Activated effector memory CD4-positive, alpha-beta T cell treated with anti-CD3 and anti-CD28 coated beads, Interleukin-2, amount 50 U/mL, for 16 hours (primary cell): ENCODE data around the gene HELB.

ENCODE experiments used
- DNase-seq: peaks from one replicate; pipeline ENCODE4 v3.0.0-alpha.2; 2020

HELB gene

GRCh38 chr12:66367015-66367667 lies 64.8 kb downstream of the HELB start:
- DNase-seq: no peak

GRCh38 chr12:66371982-66372381 lies 69.7 kb downstream of the HELB start:
- no peak for DNase-seq

GRCh38 chr12:66375560-66375959 lies 73.3 kb downstream of the HELB start:
- DNase-seq: no peak

- no peak for DNase-seq
These were observed 77.3 kb downstream of the HELB start for GRCh38 chr12:66379616-66380015.

- no peak for DNase-seq
These were observed 78.7 kb downstream of the HELB start for GRCh38 chr12:66380769-66381535.

- DNase-seq: no peak
These were observed 84.8 kb downstream of the HELB start for GRCh38 chr12:66387117-66387516.
